ENCODE data around the gene HSD17B10. TPM values are rescaled to one million over a fixed set of nuclear protein-coding genes. Genes with fewer than 3 reads are reported as not detected.
A peak's percentile ranks its signal among the peaks of the same experiment; 100 is the strongest.

Gene HSD17B10
- total and polyA plus RNA-seq, 2 of the 13 experiments (the other 11 are each of a cell fraction or from before 2014, with no cell fraction given) = 68.7 to 84.7 TPM

DNA sequence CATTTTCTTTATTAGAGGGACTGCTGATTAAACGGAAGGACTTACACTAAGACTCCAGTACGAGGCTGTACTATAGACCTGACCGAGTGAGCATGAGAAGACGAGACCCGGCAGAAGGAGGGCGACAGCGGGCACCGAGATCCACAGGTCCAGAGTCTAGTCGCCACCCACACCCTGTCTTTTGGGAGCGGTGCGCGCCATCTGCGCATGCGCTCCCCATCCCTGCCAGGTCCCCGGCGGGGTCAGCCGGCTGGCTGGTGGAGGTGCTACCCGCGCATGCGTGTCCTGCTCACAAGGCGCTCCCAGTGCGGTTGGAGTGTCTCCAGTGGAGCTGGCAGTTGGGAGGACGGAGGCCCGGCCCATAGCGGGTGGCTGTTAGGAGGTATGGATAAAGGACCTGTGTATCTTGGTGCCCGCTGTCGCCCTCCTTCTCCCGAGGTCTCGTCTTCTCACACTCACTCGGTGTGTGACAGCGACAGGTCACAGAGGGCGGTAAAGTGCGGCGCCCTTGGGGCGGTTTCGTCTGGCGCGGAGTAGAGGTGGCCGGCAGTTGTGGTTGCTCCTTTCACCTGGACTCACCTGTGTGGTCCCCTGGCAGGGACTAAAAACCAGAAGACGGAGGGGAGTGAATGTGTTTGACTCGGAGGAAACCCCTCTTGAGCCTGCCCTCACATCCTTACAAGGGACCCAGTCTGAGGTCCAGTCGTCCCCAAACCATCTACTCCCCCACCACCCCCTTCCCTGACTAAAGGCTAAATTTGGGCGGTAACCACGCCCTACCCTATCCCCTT, 7.6 kb upstream of the HSD17B10 start:
- H3K9me3 ChIP-seq (ENCODE audit: low read length) = no peaks in the 10 kb centered on the region
- H3K36me3 ChIP-seq (replicated peaks in 1 of 2; ENCODE audit: control insufficient read depth in 1 of 2, insufficient read depth in 2 of 2, low read length in 2 of 2) = no peaks in the 10 kb centered on the region
- H3K4me3 ChIP-seq (replicated peaks in 1 of 3; ENCODE audit: insufficient read depth in 1 of 3, low read depth in 2 of 3, low read length in 3 of 3) = peak overlapping the region; percentile 15 to 65 (median 39); a peak in 5 of 6 replicates
- intact Hi-C loops (cut with micrococcal nuclease; ENCODE audit: unreplicated experiment) = no loop called here
- no peak overlapping the region for H2AFZ ChIP-seq (ENCODE audit: low read length)
- ChIA-PET POLR2A (interaction anchor here (1.0 kb wide), 1 partner anchor 19 kb away, joined by 5 read pairs; the partner anchor contains the start of genes RIBC1 and SMC1A), CTCF (ENCODE audit: low intra/inter-chr PET ratio, low total read pairs) (no interaction called here)
- H3K4me1 ChIP-seq (ENCODE audit: insufficient read depth, low read length) = 0 out of 2 replicates have a peak, but pooled peaks cover 5% of the 10 kb centered on the region
- 0% methylated on average over 1 of the region's 44 CpGs for WGBS (ENCODE audit: low lambda C conversion rate)
- H3K27ac ChIP-seq (ENCODE audit: extremely low read length, insufficient read depth, low read length) = no peak overlapping the region
- peak overlapping the region; percentile 68 for H3K4me2 ChIP-seq (ENCODE audit: low read depth, low read length)
- H3K79me2 ChIP-seq (ENCODE audit: insufficient read depth, low read length) = no peaks in the 10 kb centered on the region
- H3K27me3 ChIP-seq (ENCODE audit: control insufficient read depth in 1 of 2, insufficient read depth in 2 of 2, low read length in 2 of 2) = no peaks in the 10 kb centered on the region; a peak in 1 of 5 replicates
- FAIRE-seq = peak; percentile 79
- H3K9ac ChIP-seq (ENCODE audit: insufficient read depth, low read depth, low read length) = no peak overlapping the region
- H4K20me1 ChIP-seq (ENCODE audit: insufficient read depth, low read length) = no peaks in the 10 kb centered on the region
- peak; percentile 90 for ATAC-seq
- in situ Hi-C loops (cut with HindIII; ENCODE audit: extremely low pct_ligation_motif_present, low pct_unique_long_range_greater_than_20kb) = loop anchor here (10.0 kb wide), 1 partner anchor 127 kb away; no protein-coding TSS in a partner anchor
- no TSS peak for BruUV-seq (replicated peaks)
- DNase-seq (ENCODE audit: low spot score) = peak; percentile 62
- TF ChIP-seq NFKBIZ (CRISPR knock-in tag; IDR thresholded peaks at IDR 0.05) = no peak
- no peak for TF ChIP-seq RXRA (CRISPR knock-in tag; IDR thresholded peaks at IDR 0.05)
- TF ChIP-seq, protein P1, sequence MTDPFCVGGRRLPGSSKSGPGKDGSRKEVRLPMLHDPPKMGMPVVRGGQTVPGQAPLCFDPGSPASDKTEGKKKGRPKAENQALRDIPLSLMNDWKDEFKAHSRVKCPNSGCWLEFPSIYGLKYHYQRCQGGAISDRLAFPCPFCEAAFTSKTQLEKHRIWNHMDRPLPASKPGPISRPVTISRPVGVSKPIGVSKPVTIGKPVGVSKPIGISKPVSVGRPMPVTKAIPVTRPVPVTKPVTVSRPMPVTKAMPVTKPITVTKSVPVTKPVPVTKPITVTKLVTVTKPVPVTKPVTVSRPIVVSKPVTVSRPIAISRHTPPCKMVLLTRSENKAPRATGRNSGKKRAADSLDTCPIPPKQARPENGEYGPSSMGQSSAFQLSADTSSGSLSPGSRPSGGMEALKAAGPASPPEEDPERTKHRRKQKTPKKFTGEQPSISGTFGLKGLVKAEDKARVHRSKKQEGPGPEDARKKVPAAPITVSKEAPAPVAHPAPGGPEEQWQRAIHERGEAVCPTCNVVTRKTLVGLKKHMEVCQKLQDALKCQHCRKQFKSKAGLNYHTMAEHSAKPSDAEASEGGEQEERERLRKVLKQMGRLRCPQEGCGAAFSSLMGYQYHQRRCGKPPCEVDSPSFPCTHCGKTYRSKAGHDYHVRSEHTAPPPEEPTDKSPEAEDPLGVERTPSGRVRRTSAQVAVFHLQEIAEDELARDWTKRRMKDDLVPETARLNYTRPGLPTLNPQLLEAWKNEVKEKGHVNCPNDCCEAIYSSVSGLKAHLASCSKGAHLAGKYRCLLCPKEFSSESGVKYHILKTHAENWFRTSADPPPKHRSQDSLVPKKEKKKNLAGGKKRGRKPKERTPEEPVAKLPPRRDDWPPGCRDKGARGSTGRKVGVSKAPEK (CRISPR knock-in tag; IDR thresholded peaks at IDR 0.05; ENCODE audit: borderline replicate concordance) = no peak
- TF ChIP-seq TEAD2 (CRISPR knock-in tag; IDR thresholded peaks at IDR 0.05) = no peak
- no peak for TF ChIP-seq SOX6 (IDR thresholded peaks at IDR 0.05)
- TF ChIP-seq SOX6 (CRISPR knock-in tag; IDR thresholded peaks at IDR 0.05) = no peak
- TF ChIP-seq KLF15 (CRISPR knock-in tag; IDR thresholded peaks at IDR 0.05; ENCODE audit: borderline replicate concordance) = no peak
- no peak for TF ChIP-seq ZNF251 (CRISPR knock-in tag; IDR thresholded peaks at IDR 0.05)
- no peak for TF ChIP-seq ZNF790 (CRISPR knock-in tag; IDR thresholded peaks at IDR 0.05; ENCODE audit: borderline replicate concordance)
- TF ChIP-seq ZSCAN21 (CRISPR knock-in tag; IDR thresholded peaks at IDR 0.05; ENCODE audit: borderline replicate concordance) = no peak
- TF ChIP-seq, protein P2, sequence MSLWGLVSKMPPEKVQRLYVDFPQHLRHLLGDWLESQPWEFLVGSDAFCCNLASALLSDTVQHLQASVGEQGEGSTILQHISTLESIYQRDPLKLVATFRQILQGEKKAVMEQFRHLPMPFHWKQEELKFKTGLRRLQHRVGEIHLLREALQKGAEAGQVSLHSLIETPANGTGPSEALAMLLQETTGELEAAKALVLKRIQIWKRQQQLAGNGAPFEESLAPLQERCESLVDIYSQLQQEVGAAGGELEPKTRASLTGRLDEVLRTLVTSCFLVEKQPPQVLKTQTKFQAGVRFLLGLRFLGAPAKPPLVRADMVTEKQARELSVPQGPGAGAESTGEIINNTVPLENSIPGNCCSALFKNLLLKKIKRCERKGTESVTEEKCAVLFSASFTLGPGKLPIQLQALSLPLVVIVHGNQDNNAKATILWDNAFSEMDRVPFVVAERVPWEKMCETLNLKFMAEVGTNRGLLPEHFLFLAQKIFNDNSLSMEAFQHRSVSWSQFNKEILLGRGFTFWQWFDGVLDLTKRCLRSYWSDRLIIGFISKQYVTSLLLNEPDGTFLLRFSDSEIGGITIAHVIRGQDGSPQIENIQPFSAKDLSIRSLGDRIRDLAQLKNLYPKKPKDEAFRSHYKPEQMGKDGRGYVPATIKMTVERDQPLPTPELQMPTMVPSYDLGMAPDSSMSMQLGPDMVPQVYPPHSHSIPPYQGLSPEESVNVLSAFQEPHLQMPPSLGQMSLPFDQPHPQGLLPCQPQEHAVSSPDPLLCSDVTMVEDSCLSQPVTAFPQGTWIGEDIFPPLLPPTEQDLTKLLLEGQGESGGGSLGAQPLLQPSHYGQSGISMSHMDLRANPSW (CRISPR knock-in tag; IDR thresholded peaks at IDR 0.05; ENCODE audit: borderline replicate concordance) = no peak
- no peak for TF ChIP-seq TMF1 (CRISPR knock-in tag; IDR thresholded peaks at IDR 0.05; ENCODE audit: low read depth)
- TF ChIP-seq CBX5 (CRISPR knock-in tag; IDR thresholded peaks at IDR 0.05; ENCODE audit: borderline replicate concordance) = no peak; the same call in 1 of the 2 replicates
- no peak for TF ChIP-seq HOXA9 (CRISPR knock-in tag; IDR thresholded peaks at IDR 0.05; ENCODE audit: borderline replicate concordance)
- TF ChIP-seq, protein P3, sequence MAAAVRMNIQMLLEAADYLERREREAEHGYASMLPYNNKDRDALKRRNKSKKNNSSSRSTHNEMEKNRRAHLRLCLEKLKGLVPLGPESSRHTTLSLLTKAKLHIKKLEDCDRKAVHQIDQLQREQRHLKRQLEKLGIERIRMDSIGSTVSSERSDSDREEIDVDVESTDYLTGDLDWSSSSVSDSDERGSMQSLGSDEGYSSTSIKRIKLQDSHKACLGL (CRISPR knock-in tag; IDR thresholded peaks at IDR 0.05) = no peak
- TF ChIP-seq EED (CRISPR knock-in tag; IDR thresholded peaks at IDR 0.05) = no peak

All from HepG2 (cell line).